Stimulated activated effector memory CD8-positive, alpha-beta T cell treated with anti-CD3 and anti-CD28 coated beads, Interleukin-12 subunit alpha, Interleukin-12 subunit beta, amount 100 ng/mL, for 72 hours (primary cell): ENCODE measurements around the gene BZW2.

Experiments
- ATAC-seq: fragments of 150-1000 bp; cut with Tn5 transposase; 2 replicates; pipeline ENCODE4 v1.10.0; 2021
- DNase-seq, 2 donors: peaks; one replicate each; pipeline ENCODE4 v3.0.0; 2021 to 2022; ENCODE audit warnings: low spot score in 2 of 2
- H3K27ac Mint-ChIP-seq: one replicate; pipeline ENCODE4 v1.8.0; 2022; ENCODE audit warnings: mild to moderate bottlenecking, mixed read lengths
- H3K36me3 Mint-ChIP-seq: one replicate; pipeline ENCODE4 v1.8.0; 2022; ENCODE audit warnings: mild to moderate bottlenecking, mixed read lengths
- H3K4me1 Mint-ChIP-seq: one replicate; pipeline ENCODE4 v1.8.0; 2022; ENCODE audit warnings: mixed read lengths
- H3K4me3 Mint-ChIP-seq: one replicate; pipeline ENCODE4 v1.8.0; 2022; ENCODE audit warnings: mild to moderate bottlenecking, mixed read lengths
- H3K9me3 Mint-ChIP-seq: one replicate; pipeline ENCODE4 v1.8.0; 2022; ENCODE audit warnings: mixed read lengths

The BZW2 gene

GRCh38 chr7:16711730-16712129 is 65.7 kb downstream of the BZW2 start:
- ATAC-seq (peak; percentile 87), DNase-seq (no peak)
- Mint-ChIP-seq H3K9me3 (no peaks in the 10 kb centered on the region), H3K27ac (no peak overlapping the region), H3K4me3 (no peak overlapping the region), H3K4me1 (peaks cover 15% of the 10 kb centered on the region), H3K36me3 (peaks cover 30% of the 10 kb centered on the region)

DNA sequence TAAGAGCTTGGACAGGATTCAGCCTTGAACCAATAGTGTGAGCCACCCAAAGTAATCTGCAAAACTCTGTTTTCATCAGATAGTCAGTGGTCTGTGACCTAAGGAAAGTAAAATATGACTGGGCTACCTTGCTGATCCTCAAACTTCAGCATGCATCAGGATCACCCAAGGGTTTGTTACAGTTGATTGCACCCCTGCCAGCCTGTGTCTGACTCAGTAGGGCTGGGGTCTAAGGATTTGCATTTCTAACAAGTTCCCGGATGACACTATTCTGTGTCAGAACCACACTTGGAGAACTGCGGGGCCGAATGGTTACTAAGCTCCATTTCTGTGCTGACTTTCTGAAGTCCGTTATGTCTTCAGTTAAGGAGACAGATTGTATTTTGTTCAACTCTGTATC is 66.9 kb downstream of the BZW2 start:
- no peak overlapping the region for H3K27ac Mint-ChIP-seq
- ATAC-seq = peak; percentile 85
- H3K4me3 Mint-ChIP-seq = no peak overlapping the region
- H3K9me3 Mint-ChIP-seq = no peaks in the 10 kb centered on the region
- peaks cover 15% of the 10 kb centered on the region for H3K4me1 Mint-ChIP-seq
- H3K36me3 Mint-ChIP-seq = peaks cover 24% of the 10 kb centered on the region
- DNase-seq = no peak

- no peak for ATAC-seq
- no peaks in the 10 kb centered on the region for H3K9me3 Mint-ChIP-seq
- H3K27ac Mint-ChIP-seq = no peak overlapping the region
- H3K4me3 Mint-ChIP-seq = no peak overlapping the region
- no peak for DNase-seq
- peaks cover 10% of the 10 kb centered on the region for H3K4me1 Mint-ChIP-seq
- H3K36me3 Mint-ChIP-seq = peaks cover 15% of the 10 kb centered on the region
Observed at GRCh38 chr7:16715928-16716327, 69.9 kb downstream of the BZW2 start.

DNA sequence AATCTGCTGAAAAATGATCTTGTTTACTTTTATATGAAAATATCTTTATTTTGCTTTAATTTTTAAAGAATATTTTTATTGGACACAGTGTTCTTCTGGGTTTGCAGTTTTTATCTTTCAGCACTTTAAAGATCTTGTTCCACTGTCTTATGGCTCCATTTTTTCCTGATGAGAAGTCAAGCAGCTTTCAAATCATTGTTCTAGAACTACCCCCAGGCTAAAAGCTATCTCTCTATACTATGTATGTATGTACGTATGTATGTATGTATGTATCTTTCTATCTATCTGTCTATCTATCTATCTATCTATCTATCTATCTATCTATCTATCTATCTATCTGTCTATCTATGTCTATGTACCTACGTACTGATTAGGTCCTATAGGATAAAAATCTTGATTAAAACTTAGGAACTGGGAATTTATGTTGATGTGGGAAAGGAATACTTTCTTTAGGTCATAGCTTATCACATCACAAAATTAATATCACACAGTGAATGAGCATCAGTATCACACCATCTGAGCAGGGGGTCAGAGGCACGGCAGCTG is 72.2 kb downstream of the BZW2 start:
- Mint-ChIP-seq H3K9me3 (no peaks in the 10 kb centered on the region), H3K4me1 (no peaks in the 10 kb centered on the region), H3K27ac (no peak overlapping the region), H3K4me3 (no peak overlapping the region), H3K36me3 (peaks cover 8% of the 10 kb centered on the region)
- DNase-seq (no peak), ATAC-seq (no peak)

GRCh38 chr7:16719699-16720098 is 73.7 kb downstream of the BZW2 start:
- H3K27ac Mint-ChIP-seq = no peak overlapping the region
- H3K9me3 Mint-ChIP-seq = no peaks in the 10 kb centered on the region
- DNase-seq = no peak
- no peak overlapping the region for H3K4me3 Mint-ChIP-seq
- no peaks in the 10 kb centered on the region for H3K4me1 Mint-ChIP-seq
- no peak for ATAC-seq
- peaks cover 8% of the 10 kb centered on the region for H3K36me3 Mint-ChIP-seq

GRCh38 chr7:16721541-16721940 is 75.6 kb downstream of the BZW2 start:
- ATAC-seq = no peak
- Mint-ChIP-seq H3K9me3 (no peaks in the 10 kb centered on the region), H3K36me3 (peaks cover 7% of the 10 kb centered on the region), H3K4me1 (no peaks in the 10 kb centered on the region), H3K4me3 (no peak overlapping the region), H3K27ac (no peak overlapping the region)
- no peak for DNase-seq

- H3K27ac Mint-ChIP-seq = no peak overlapping the region
- H3K9me3 Mint-ChIP-seq = no peaks in the 10 kb centered on the region
- H3K4me1 Mint-ChIP-seq = no peaks in the 10 kb centered on the region
- no peak overlapping the region for H3K4me3 Mint-ChIP-seq
- H3K36me3 Mint-ChIP-seq = no peaks in the 10 kb centered on the region
- DNase-seq (no peak), ATAC-seq (no peak)
Observed at GRCh38 chr7:16724344-16724743, 78.4 kb downstream of the BZW2 start.

DNA sequence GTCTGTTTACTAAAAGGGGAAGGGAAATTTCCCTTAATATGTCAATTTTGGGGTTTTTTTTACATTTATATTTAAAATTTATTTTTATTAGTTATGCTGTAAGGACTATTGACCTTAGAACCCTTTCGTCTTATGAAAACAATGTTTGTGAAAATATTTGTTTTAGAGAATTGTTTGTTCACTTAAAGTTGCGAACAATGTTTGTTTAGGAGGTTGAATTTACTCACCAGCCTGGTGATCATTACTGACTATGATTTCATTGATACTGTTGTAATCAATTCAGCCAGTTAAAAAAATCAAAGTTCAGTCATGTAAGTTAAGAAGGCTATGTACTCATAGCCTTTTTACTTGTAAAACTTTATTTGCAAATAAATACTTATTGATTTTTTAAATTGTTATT is 80.2 kb downstream of the BZW2 start:
- no peak for ATAC-seq
- Mint-ChIP-seq H3K36me3 (no peaks in the 10 kb centered on the region), H3K4me3 (no peak overlapping the region), H3K9me3 (no peaks in the 10 kb centered on the region), H3K4me1 (no peaks in the 10 kb centered on the region), H3K27ac (no peak overlapping the region)
- no peak for DNase-seq

- Mint-ChIP-seq H3K4me3 (no peak overlapping the region), H3K4me1 (no peaks in the 10 kb centered on the region), H3K9me3 (peaks cover 2% of the 10 kb centered on the region), H3K36me3 (no peaks in the 10 kb centered on the region), H3K27ac (no peak overlapping the region)
- DNase-seq (no peak), ATAC-seq (peak; percentile 37)
Observed at GRCh38 chr7:16727736-16728135, 81.8 kb downstream of the BZW2 start.

DNA sequence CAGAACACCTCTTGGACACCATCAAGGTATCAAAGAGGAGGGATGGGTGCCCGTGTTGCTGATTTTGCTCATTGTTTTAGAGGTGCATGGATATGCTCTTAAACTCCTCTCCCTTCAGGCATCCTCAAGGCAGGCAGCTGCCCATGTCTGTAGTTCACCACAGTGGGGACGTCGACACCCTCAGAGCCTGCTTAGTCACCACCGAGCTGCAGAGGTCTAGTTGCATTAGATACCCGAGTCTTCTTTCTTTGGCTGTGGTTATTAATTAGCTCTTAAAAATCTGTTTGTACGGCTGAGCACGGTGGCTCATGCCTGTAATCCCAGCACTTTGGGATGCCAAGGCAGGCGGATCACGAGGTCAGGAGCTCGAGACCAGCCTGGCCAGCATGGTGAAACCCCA is 82.8 kb downstream of the BZW2 start:
- Mint-ChIP-seq H3K9me3 (peaks cover 2% of the 10 kb centered on the region), H3K27ac (no peak overlapping the region), H3K4me1 (no peaks in the 10 kb centered on the region), H3K36me3 (no peaks in the 10 kb centered on the region), H3K4me3 (no peak overlapping the region)
- ATAC-seq (no peak), DNase-seq (no peak)

- Mint-ChIP-seq H3K4me3 (no peak overlapping the region), H3K9me3 (peaks cover 2% of the 10 kb centered on the region), H3K27ac (no peak overlapping the region), H3K36me3 (no peaks in the 10 kb centered on the region), H3K4me1 (no peaks in the 10 kb centered on the region)
- ATAC-seq = no peak
- no peak for DNase-seq
Observed at GRCh38 chr7:16729541-16729940, 83.6 kb downstream of the BZW2 start.

GRCh38 chr7:16730937-16731336 is 85.0 kb downstream of the BZW2 start:
- no peak for DNase-seq
- ATAC-seq = no peak
- peaks cover 2% of the 10 kb centered on the region for H3K9me3 Mint-ChIP-seq
- no peaks in the 10 kb centered on the region for H3K36me3 Mint-ChIP-seq
- H3K27ac Mint-ChIP-seq = no peak overlapping the region
- no peak overlapping the region for H3K4me3 Mint-ChIP-seq
- peaks cover 10% of the 10 kb centered on the region for H3K4me1 Mint-ChIP-seq

DNA sequence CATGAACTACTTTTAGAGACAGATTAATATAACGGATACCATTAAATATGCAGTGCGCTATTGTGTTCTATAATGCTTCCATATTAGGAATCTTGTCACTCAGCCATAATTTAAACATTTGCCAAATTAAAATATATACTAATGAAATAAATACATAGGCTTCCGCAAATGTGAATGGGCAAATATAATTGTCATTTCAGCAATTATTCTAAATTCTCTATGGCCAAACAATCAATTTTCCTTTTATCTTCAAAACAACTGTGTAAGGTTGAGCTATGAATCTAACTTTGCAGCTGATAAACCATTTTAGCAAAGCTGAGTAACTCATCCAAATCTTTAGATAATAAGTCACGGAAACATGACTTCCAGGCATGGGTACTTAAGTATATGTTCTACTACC is 86.8 kb downstream of the BZW2 start:
- Mint-ChIP-seq H3K9me3 (peaks cover 2% of the 10 kb centered on the region), H3K27ac (peak overlapping the region; percentile 35), H3K4me3 (no peak overlapping the region), H3K36me3 (no peaks in the 10 kb centered on the region), H3K4me1 (peaks cover 10% of the 10 kb centered on the region)
- DNase-seq = no peak
- ATAC-seq = no peak

DNA sequence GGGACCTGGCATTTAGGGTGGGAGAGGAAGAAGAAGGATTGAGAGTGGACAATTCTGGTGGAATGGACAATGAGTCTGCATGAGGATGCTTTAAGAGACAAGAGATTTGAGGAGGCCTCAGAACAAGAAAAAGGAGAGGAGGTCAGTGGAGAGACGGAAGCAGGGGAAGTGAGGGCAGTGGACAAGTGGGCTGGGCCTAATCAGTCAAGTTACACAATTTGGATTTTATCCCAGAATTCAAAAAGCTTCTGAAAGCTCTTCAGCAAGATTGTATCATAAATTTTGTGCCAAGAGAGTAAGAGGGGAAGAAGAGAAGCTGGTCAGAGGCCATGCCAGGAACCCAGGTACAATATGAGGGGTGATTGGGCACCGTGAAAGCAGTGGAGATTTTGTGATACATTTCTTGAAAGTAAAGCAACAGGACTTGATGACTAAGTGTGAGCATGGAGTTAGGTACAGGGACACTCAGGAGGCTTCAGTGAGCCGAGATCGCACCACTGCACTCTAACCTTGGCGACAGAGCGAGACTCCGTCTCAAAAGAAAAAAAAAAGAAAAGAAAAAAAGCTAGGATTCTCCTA is 88.3 kb downstream of the BZW2 start:
- H3K4me3 Mint-ChIP-seq = peak overlapping the region; percentile 14
- DNase-seq = no peak

GRCh38 chr7:16735020-16735419 is 89.0 kb downstream of the BZW2 start:
- Mint-ChIP-seq H3K36me3 (no peaks in the 10 kb centered on the region), H3K9me3 (peaks cover 2% of the 10 kb centered on the region), H3K27ac (no peak overlapping the region), H3K4me1 (peaks cover 11% of the 10 kb centered on the region), H3K4me3 (peak overlapping the region; percentile 14)
- DNase-seq (no peak), ATAC-seq (peak; percentile 50)

More for the DNA sequence above, 88.3 kb downstream of the BZW2 start:
- peak; percentile 62 for ATAC-seq
- Mint-ChIP-seq H3K36me3 (no peaks in the 10 kb centered on the region), H3K27ac (no peak overlapping the region), H3K4me1 (peaks cover 10% of the 10 kb centered on the region), H3K9me3 (peaks cover 2% of the 10 kb centered on the region)

- H3K9me3 Mint-ChIP-seq = no peaks in the 10 kb centered on the region
- no peaks in the 10 kb centered on the region for H3K36me3 Mint-ChIP-seq
- H3K4me3 Mint-ChIP-seq = no peak overlapping the region
- DNase-seq = no peak
- peaks cover 18% of the 10 kb centered on the region for H3K4me1 Mint-ChIP-seq
- ATAC-seq = no peak
- H3K27ac Mint-ChIP-seq = no peak overlapping the region
Observed at GRCh38 chr7:16738011-16738688, 92.2 kb downstream of the BZW2 start.
